Dendritic cell treated with granulocyte-macrophage colony-stimulating factor and Interleukin-4, amounts not matched to agents 40 ng/mL and 50 ng/mL, for 4 days (primary cell): ENCODE results near the gene DUS4L.

ENCODE experiments used
- H3K27ac Mint-ChIP-seq: one replicate; pipeline ENCODE4 v1.8.0; 2022; ENCODE audit warnings: mild to moderate bottlenecking, mixed read lengths
- H3K27me3 Mint-ChIP-seq: one replicate; pipeline ENCODE4 v1.8.0; 2022; ENCODE audit warnings: mild to moderate bottlenecking, mixed read lengths
- H3K36me3 Mint-ChIP-seq: one replicate; pipeline ENCODE4 v1.8.0; 2022; ENCODE audit warnings: low read depth, mixed read lengths
- H3K4me1 Mint-ChIP-seq: one replicate; pipeline ENCODE4 v1.8.0; 2022; ENCODE audit warnings: low read depth, mixed read lengths
- H3K4me3 Mint-ChIP-seq: one replicate; pipeline ENCODE4 v1.8.0; 2022; ENCODE audit warnings: mild to moderate bottlenecking, moderate library complexity, mixed read lengths
- H3K9me3 Mint-ChIP-seq: one replicate; pipeline ENCODE4 v1.8.0; 2022; ENCODE audit warnings: mixed read lengths
- intact Hi-C: fragments of 100-400 bp; cut with micrococcal nuclease; formaldehyde crosslinking; loops from one replicate; pipeline ENCODE4 v1.15.0; 2022

The DUS4L gene

GRCh38 chr7:107613948-107614347, 50.2 kb downstream of the DUS4L start:
- H3K9me3 Mint-ChIP-seq, result no peaks in the 10 kb centered on the region
- H3K4me1 Mint-ChIP-seq, result no peaks in the 10 kb centered on the region
- no peaks in the 10 kb centered on the region for H3K27me3 Mint-ChIP-seq
- H3K4me3 Mint-ChIP-seq, result no peak overlapping the region
- no peak overlapping the region for H3K27ac Mint-ChIP-seq
- intact Hi-C loops, result no loop called here
- H3K36me3 Mint-ChIP-seq, result peaks cover 53% of the 10 kb centered on the region

DNA sequence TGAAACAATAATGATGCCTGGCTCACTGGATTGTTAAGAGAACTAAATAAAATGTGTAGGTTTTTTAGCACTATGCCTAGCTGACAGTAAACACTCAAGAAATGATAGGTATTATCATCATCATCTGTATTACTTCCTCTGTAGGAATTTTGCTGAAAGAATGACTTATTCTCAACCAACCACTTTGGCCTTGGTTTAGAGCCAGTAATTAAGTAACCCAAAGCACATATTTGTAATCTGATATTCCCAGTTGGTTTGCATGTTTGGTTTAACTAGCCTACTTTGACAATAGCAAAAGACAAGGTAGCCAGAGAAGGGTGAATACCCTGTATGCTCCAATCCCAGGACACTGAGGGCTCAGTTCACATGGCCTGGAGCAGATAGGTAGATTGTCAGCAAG, 50.7 kb downstream of the DUS4L start:
- Mint-ChIP-seq H3K27me3 (no peaks in the 10 kb centered on the region), H3K4me3 (no peak overlapping the region), H3K27ac (no peak overlapping the region), H3K36me3 (peaks cover 48% of the 10 kb centered on the region), H3K4me1 (no peaks in the 10 kb centered on the region), H3K9me3 (no peaks in the 10 kb centered on the region)
- intact Hi-C loops, result no loop called here

DNA sequence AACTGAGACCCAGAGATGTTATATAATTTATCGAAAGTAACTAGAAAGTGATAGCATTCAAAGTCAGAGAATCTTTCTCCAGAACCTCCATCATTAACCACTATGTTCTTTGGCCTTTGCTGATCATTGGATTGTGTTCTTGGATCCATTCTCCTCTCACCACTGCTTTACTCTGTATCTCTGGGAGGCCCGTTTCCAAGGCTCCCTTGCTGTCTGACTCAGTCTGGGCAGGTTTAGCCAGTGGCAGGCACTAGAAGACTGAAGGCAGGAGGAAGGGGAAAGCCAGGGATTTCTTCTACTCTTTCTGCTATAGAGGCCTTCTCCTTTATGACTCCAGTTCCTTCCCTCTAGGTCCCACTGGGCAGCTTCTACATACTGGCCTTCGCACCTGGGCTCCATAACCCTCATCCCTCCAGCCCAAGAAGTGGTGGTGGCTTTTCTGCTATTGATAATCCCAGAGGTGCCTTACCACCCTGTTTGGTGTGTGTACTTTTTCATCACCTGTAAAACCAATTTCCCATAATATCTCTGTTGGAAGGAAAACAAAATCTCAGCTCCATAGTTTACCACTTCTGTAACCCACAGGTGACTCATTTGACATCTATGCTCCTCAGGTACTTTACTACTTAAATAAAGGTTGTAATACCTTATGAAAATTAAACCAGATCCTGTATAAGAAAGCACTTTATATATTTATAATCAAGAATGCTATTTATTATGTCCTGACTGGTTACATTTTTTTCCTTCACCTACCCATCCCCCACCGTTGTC, 52.3 kb downstream of the DUS4L start:
- peaks cover 46% of the 10 kb centered on the region for H3K36me3 Mint-ChIP-seq
- intact Hi-C loops, result no loop called here
- no peaks in the 10 kb centered on the region for H3K27me3 Mint-ChIP-seq
- H3K9me3 Mint-ChIP-seq, result no peaks in the 10 kb centered on the region
- no peak overlapping the region for H3K4me3 Mint-ChIP-seq
- no peaks in the 10 kb centered on the region for H3K4me1 Mint-ChIP-seq
- no peak overlapping the region for H3K27ac Mint-ChIP-seq

DNA sequence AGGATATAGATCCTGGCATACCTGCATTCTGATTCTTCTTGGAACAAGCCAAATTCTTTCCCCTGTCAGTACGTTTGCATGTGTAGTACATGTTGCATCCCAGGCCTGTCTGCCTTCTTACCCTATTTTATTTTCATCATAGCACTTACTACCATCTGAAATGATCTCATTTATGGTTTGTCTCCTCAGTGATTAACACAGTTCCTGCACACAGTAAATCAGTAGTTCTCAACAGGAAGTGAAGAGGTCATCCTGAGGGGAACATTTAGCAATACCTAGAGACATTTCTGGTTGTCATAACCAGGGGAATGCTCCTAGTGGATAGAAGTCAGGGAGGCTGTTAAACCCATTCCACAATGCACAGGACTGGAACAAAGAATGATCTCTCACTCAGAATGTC, 58.7 kb downstream of the DUS4L start:
- intact Hi-C loops, result no loop called here
- Mint-ChIP-seq H3K27ac (no peak overlapping the region), H3K36me3 (peaks cover 6% of the 10 kb centered on the region), H3K4me1 (no peaks in the 10 kb centered on the region), H3K9me3 (no peaks in the 10 kb centered on the region), H3K27me3 (no peaks in the 10 kb centered on the region), H3K4me3 (no peak overlapping the region)

- intact Hi-C loops, result no loop called here
- Mint-ChIP-seq H3K9me3 (no peaks in the 10 kb centered on the region), H3K27ac (no peak overlapping the region), H3K4me1 (no peaks in the 10 kb centered on the region), H3K36me3 (peaks cover 6% of the 10 kb centered on the region), H3K27me3 (no peaks in the 10 kb centered on the region), H3K4me3 (no peak overlapping the region)
Measured at GRCh38 chr7:107622894-107623293, 59.1 kb downstream of the DUS4L start.

DNA sequence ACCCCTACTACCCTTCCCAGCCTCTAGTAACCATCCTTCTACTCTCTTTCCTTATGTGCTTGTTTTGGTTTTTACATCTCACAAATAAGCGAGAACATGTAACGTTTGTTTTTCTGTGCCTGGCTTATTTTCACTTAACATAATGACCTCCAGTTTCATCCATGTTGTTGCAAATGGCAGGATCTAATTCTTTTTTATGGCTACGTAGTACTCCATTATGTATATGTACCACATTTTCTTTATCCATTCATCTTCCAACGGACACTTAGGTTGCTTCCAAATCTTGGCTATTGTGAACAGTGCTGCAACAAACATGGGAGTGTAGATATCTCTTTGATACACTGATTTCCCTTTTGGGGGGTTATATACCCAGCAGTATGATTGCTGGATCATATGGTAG, 63.2 kb downstream of the DUS4L start:
- Mint-ChIP-seq H3K27me3 (no peaks in the 10 kb centered on the region), H3K9me3 (no peaks in the 10 kb centered on the region), H3K4me1 (peaks cover 17% of the 10 kb centered on the region), H3K4me3 (no peak overlapping the region), H3K36me3 (peaks cover 22% of the 10 kb centered on the region), H3K27ac (no peak overlapping the region)
- intact Hi-C loops, result no loop called here
